ENCODE results near the gene CLIP1. TPM values are rescaled to one million over a fixed set of nuclear protein-coding genes. Genes with fewer than 3 reads are reported as not detected.
"Not testable (repeated sequence)": the region's sequence is repeated elsewhere in the genome, so short reads cannot be mapped to it uniquely, and the experiment has no call there.

Gene CLIP1
- 10 to 100 TPM; 17.1 to 27.6 (median 22.2) TPM for polyA plus RNA-seq (ENCODE audit: insufficient read length in 10 of 10)
- long read RNA-seq, donor 1, full-length matches to known transcripts, result 1 of 1 reads
- long read RNA-seq, donor 1, partial matches to known transcripts, result 0 of 1 reads
- long read RNA-seq, donor 1, other reads (novel, unspliced or antisense), result 0 of 1 reads
- long read RNA-seq, donor 2, partial matches to known transcripts, result 0 of 1 reads
- long read RNA-seq, donor 2, other reads (novel, unspliced or antisense), result 0 of 1 reads
- long read RNA-seq, donor 3, result 0 reads
- long read RNA-seq, donor 4, result 0 reads
- long read RNA-seq, donor 5, result 0 reads
- long read RNA-seq, donor 6, partial matches to known transcripts, result 9 of 9 reads
- long read RNA-seq, donor 6, other reads (novel, unspliced or antisense), result 0 of 9 reads
- long read RNA-seq, donor 7, partial matches to known transcripts, result 0 of 3 reads
- long read RNA-seq, donor 7, other reads (novel, unspliced or antisense), result 0 of 3 reads
- long read RNA-seq, donor 8, partial matches to known transcripts, result 0 of 3 reads
- long read RNA-seq, donor 8, other reads (novel, unspliced or antisense), result 0 of 3 reads
- long read RNA-seq, donor 9, result 0 reads

- peak; percentile 58 to 84 (median 68) for DNase-seq
These were observed at the start of gene CLIP1 for GRCh38 chr12:122421821-122422729. Gene CLIP1 (minus strand): TSS chr12:122422669. CDS start chr12:122380452, 42,217 bp downstream.

GRCh38 chr12:122471324-122472226, 49.1 kb upstream of the CLIP1 start:
- peak; percentile 65 to 74 (median 66) for DNase-seq

- DNase-seq, result not testable (repeated sequence)
These were observed 48.1 kb upstream of the CLIP1 start for GRCh38 chr12:122470576-122470975.

- not testable (repeated sequence) for DNase-seq
These were observed 47.4 kb upstream of the CLIP1 start for GRCh38 chr12:122469856-122470255.

- no peak for DNase-seq
These were observed 45.5 kb upstream of the CLIP1 start for GRCh38 chr12:122467983-122468382.

GRCh38 chr12:122464317-122465042, 42.0 kb upstream of the CLIP1 start:
- DNase-seq, result peak in 2 of 3 donors; percentile 46 to 79

- DNase-seq, result no peak
These were observed 38.2 kb upstream of the CLIP1 start for GRCh38 chr12:122460641-122461040.

GRCh38 chr12:122460061-122460460, 37.6 kb upstream of the CLIP1 start:
- no peak for DNase-seq

- DNase-seq, result no peak
These were observed 36.7 kb upstream of the CLIP1 start for GRCh38 chr12:122459211-122459610.

GRCh38 chr12:122458105-122459035, 35.9 kb upstream of the CLIP1 start:
- DNase-seq, result no peak

- no peak for DNase-seq
These were observed 35.2 kb upstream of the CLIP1 start for GRCh38 chr12:122457627-122458026.

- DNase-seq, result no peak
These were observed 32.3 kb upstream of the CLIP1 start for GRCh38 chr12:122454739-122455138.

GRCh38 chr12:122454250-122454721, 31.8 kb upstream of the CLIP1 start:
- DNase-seq, result no peak

GRCh38 chr12:122452701-122453285, 30.3 kb upstream of the CLIP1 start:
- DNase-seq, result no peak

GRCh38 chr12:122449317-122449716, 26.8 kb upstream of the CLIP1 start:
- DNase-seq, result peak in 1 of 3 donors; percentile 76

- not testable (repeated sequence) for DNase-seq
These were observed 25.4 kb upstream of the CLIP1 start for GRCh38 chr12:122447825-122448224.

- not testable (repeated sequence) for DNase-seq
These were observed 23.9 kb upstream of the CLIP1 start for GRCh38 chr12:122446390-122446789.

- DNase-seq, result not testable (repeated sequence)
These were observed 21.6 kb upstream of the CLIP1 start for GRCh38 chr12:122444071-122444470.

GRCh38 chr12:122438822-122439221, 16.4 kb upstream of the CLIP1 start:
- DNase-seq, result not testable (repeated sequence)
